OCI-LY1 (cell line): ENCODE results near the gene PTGFRN.

Experiments
- CTCF ChIP-seq: fragments of 200-600 bp; sonication (generic), shearing (Covaris generic); IDR thresholded peaks from 2 replicates; pipeline ENCODE4 v1.5.1; 2017; ENCODE audit warnings: mild to moderate bottlenecking, antibody characterized with exemption, low read length, moderate library complexity, mixed read lengths
- EZH2 ChIP-seq: fragments of 200-600 bp; sonication (generic), shearing (Covaris generic); IDR thresholded peaks from 2 replicates; pipeline ENCODE4 v1.8.0; 2017; ENCODE audit warnings: borderline replicate concordance, mixed run types, mild to moderate bottlenecking, antibody characterized with exemption, low read length, moderate library complexity, mixed read lengths

- TF ChIP-seq CTCF (no peak), EZH2 (no peak)
Observed at GRCh38 chr1:116909512-116910378, at the start of gene PTGFRN.
